Activated CD4-positive, alpha-beta T cell treated with anti-CD3 and anti-CD28 coated beads, Interleukin-2, amount 10 ng/mL, durations not matched to agents 7 days and 5 days (primary cell): ENCODE data around the gene GAP43. TPM values are rescaled to one million over a fixed set of nuclear protein-coding genes. Genes with fewer than 3 reads are reported as not detected.
A peak's percentile ranks its signal among the peaks of the same experiment; 100 is the strongest.

Experiments
- CTCF ChIA-PET: fragments of 350-600 bp; sonication (Branson Sonifier 250); formaldehyde crosslinking; loops from one replicate; lab custom pipeline; 2021; ENCODE audit warnings: antibody characterized with exemption; lab: Charles Lee
- POLR2A ChIA-PET: fragments of 350-600 bp; sonication (Branson Sonifier 250); formaldehyde crosslinking; loops from one replicate; lab custom pipeline; 2021; ENCODE audit warnings: antibody characterized with exemption; lab: Charles Lee
- DNase-seq: peaks from one replicate; pipeline ENCODE4 v3.0.0-alpha.2; 2020
- H3K27ac Mint-ChIP-seq: one replicate; pipeline ENCODE4 v1.8.0; 2021; ENCODE audit warnings: mild to moderate bottlenecking, moderate library complexity, mixed read lengths
- H3K27me3 Mint-ChIP-seq: one replicate; pipeline ENCODE4 v1.8.0; 2021; ENCODE audit warnings: mixed read lengths
- H3K36me3 Mint-ChIP-seq: one replicate; pipeline ENCODE4 v1.8.0; 2021; ENCODE audit warnings: low read depth, mixed read lengths
- H3K4me1 Mint-ChIP-seq: one replicate; pipeline ENCODE4 v1.8.0; 2021; ENCODE audit warnings: mixed read lengths
- H3K4me3 Mint-ChIP-seq: one replicate; pipeline ENCODE4 v1.8.0; 2021; ENCODE audit warnings: mild to moderate bottlenecking, moderate library complexity, mixed read lengths
- H3K9me3 Mint-ChIP-seq: one replicate; pipeline ENCODE4 v1.8.0; 2021; ENCODE audit warnings: mixed read lengths
- total RNA-seq, 2 experiments: library from RNA; stranded (reverse); gene quantifications; one replicate each; pipeline ENCODE4 v1.2.3, GENCODE V29; 2021

Gene GAP43
- total RNA-seq, 2 experiments from 2014 or later, result not detected

DNA sequence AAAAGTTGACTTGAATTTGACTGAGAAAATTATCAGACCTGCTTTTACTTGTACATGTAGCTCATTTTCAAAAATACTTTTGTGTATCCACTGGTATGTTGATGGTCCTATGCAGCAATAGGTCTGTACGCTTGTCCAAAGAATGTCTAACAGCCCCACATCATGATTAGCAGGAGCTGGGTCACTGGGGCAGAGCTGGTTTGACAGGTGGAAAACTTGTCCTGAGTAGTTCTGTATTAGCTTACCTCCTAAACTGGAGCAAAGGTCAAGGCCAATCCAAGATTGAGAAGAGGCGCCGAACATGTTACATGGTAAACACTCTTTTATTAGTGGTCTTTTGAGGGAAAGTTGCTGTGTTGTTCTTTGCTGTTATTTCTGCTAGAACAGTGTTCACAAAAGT lies 50.6 kb downstream of the GAP43 start:
- CTCF ChIA-PET, result interaction anchor here (1.0 kb wide), 1 partner anchor 28 kb away, joined by 4 read pairs; no protein-coding TSS in a partner anchor
- no peak overlapping the region for H3K4me3 Mint-ChIP-seq
- peaks cover 2% of the 10 kb centered on the region for H3K4me1 Mint-ChIP-seq
- H3K9me3 Mint-ChIP-seq, result no peaks in the 10 kb centered on the region
- peaks cover 34% of the 10 kb centered on the region for H3K27me3 Mint-ChIP-seq
- DNase-seq, result no peak
- H3K27ac Mint-ChIP-seq, result no peak overlapping the region
- POLR2A ChIA-PET, result no interaction called here
- H3K36me3 Mint-ChIP-seq, result no peaks in the 10 kb centered on the region

DNA sequence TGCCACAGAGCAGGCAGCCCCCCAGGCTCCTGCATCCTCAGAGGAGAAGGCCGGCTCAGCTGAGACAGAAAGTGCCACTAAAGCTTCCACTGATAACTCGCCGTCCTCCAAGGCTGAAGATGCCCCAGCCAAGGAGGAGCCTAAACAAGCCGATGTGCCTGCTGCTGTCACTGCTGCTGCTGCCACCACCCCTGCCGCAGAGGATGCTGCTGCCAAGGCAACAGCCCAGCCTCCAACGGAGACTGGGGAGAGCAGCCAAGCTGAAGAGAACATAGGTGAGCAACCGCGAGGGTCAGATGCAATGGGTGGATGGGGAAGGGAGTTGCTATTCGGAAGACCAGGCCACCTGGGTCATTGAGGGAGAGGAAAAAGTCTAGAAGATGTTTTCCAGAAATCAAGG lies 53.0 kb downstream of the GAP43 start:
- ChIA-PET POLR2A (no interaction called here), CTCF (no interaction called here)
- Mint-ChIP-seq H3K36me3 (no peaks in the 10 kb centered on the region), H3K27ac (no peak overlapping the region), H3K4me1 (peaks cover 2% of the 10 kb centered on the region), H3K4me3 (no peak overlapping the region), H3K9me3 (no peaks in the 10 kb centered on the region), H3K27me3 (peaks cover 48% of the 10 kb centered on the region)
- DNase-seq, result no peak

DNA sequence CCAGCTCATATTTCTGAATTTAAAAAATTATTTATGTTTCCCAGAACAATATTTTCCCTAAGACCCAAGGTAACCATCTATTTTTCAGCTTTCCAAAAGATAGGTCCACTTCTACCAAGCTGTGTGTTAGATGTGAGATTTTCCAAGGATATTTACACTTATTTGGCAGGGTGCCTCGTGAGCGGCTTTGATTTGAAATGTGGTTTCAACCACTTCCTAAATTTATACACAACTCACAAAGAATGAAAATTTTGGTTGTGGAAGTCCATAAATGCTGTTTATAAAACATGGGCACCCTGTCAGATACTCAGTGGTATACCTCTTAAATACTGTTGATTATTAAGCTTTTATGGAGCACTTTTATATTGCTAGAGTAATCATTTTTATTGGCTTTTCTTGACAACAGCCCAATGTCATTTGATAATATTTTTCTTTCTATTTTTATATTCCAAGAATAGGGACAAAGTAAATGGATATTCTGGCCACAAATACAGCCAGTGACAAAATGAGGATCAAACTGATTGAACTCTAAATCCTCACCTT lies 57.6 kb downstream of the GAP43 start:
- Mint-ChIP-seq H3K27me3 (peaks cover 44% of the 10 kb centered on the region), H3K4me3 (no peak overlapping the region), H3K4me1 (no peaks in the 10 kb centered on the region), H3K36me3 (no peaks in the 10 kb centered on the region), H3K27ac (no peak overlapping the region), H3K9me3 (no peaks in the 10 kb centered on the region)
- no peak for DNase-seq
- ChIA-PET CTCF (no interaction called here), POLR2A (no interaction called here)

DNA sequence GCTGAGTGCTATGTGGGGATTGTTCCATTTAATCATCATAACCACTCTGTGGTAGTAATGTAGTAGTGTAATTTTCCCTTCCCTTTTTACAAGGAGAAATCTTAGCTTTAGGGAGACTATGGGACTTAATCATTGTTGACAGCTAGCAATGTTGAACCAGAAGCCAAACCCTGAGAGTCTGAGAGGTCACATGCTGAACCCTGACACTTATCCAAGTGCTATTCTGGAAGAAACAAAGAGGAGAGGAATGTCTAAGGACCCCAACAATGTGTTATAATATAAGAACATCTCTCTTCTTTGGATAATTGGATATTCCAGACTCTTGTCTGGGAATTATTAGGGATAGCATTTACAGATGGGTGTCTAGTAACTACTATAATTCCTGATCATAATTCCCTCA lies 58.4 kb downstream of the GAP43 start:
- Mint-ChIP-seq H3K27me3 (peaks cover 42% of the 10 kb centered on the region), H3K9me3 (no peaks in the 10 kb centered on the region), H3K4me3 (no peak overlapping the region), H3K36me3 (no peaks in the 10 kb centered on the region), H3K27ac (no peak overlapping the region), H3K4me1 (no peaks in the 10 kb centered on the region)
- CTCF ChIA-PET, result no interaction called here
- DNase-seq, result no peak
- POLR2A ChIA-PET, result no interaction called here

DNA sequence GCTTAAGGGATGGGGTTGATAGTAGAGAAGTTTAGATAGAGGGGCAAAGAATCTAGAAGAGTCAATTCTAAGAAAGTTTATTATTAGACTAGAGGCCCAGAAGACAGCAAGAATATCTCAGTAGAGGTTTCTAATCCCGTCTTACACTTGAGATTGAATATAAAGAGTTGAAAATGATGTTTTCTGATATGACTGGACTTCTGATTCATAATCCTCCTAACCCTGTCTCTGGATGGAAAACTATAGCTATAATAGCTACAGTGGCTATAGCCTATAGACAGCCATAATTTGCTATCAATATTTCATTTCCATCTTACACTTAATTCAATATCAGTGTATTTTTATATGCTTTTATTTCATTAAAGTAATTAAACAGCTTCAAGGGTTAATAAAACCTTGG lies 60.0 kb downstream of the GAP43 start:
- Mint-ChIP-seq H3K4me1 (no peaks in the 10 kb centered on the region), H3K27ac (no peak overlapping the region), H3K4me3 (no peak overlapping the region), H3K36me3 (no peaks in the 10 kb centered on the region), H3K27me3 (peaks cover 37% of the 10 kb centered on the region), H3K9me3 (no peaks in the 10 kb centered on the region)
- ChIA-PET POLR2A (no interaction called here), CTCF (no interaction called here)
- no peak for DNase-seq

DNA sequence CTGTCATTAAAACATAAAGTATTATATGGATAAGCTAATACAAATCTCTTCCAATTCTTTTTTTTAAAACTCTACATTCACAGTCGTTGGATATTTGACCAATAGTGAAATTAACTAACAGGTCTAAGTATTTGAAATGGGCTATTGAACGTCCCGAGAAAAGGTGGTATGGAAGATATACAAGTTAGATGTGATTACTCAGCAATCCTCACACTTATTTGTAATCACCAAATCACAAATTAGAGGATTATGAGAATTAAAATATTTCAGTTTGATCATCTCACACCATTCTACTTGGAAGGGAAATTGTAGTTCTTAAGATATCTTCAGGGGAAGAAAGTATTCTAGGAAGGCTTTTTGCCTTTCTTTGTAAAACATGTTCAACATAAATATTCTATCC lies 60.5 kb downstream of the GAP43 start:
- ChIA-PET CTCF (no interaction called here), POLR2A (no interaction called here)
- Mint-ChIP-seq H3K9me3 (no peaks in the 10 kb centered on the region), H3K4me1 (no peaks in the 10 kb centered on the region), H3K36me3 (no peaks in the 10 kb centered on the region), H3K27me3 (peaks cover 34% of the 10 kb centered on the region), H3K27ac (no peak overlapping the region), H3K4me3 (no peak overlapping the region)
- DNase-seq, result no peak

DNA sequence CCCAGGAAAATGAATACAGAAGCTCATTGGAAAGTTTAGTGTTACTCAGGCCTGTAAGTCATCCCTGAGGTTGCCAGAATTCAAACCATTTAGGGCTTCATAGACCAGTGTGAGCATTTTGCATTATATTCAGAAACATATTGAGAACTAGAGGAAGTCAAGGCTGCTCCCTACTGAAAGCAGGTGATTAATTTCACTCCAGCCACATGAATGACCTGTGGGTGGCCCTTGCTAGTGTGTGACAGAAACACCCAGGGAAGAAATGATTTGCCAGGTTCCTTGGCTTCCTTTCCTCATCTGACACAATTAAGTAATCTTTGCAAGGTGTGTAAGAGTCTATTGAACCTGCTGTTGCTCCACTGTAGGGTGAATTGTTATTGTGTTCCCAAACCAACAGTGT lies 61.8 kb downstream of the GAP43 start:
- ChIA-PET POLR2A (no interaction called here), CTCF (no interaction called here)
- Mint-ChIP-seq H3K36me3 (no peaks in the 10 kb centered on the region), H3K4me3 (no peak overlapping the region), H3K27me3 (peaks cover 24% of the 10 kb centered on the region), H3K27ac (no peak overlapping the region), H3K4me1 (no peaks in the 10 kb centered on the region), H3K9me3 (no peaks in the 10 kb centered on the region)
- no peak for DNase-seq

DNA sequence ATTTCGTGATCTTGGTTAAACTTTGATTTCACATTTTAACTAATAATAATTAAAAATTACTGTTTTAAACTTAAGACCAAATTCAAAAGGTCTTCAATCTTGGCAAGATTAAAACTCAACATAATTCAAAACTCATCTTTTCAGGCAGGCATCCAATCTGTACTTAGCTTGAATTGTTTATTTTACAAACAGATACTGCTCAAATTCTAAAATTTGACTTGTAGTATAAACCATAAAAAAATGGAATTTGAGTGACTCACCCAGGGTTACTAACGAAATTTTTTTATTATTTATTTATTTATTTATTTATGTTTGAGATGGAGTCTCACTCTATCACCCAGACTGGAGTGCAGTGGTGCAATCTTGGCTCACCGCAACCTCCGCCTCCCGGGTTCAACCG lies 64.4 kb downstream of the GAP43 start:
- Mint-ChIP-seq H3K27ac (no peak overlapping the region), H3K4me1 (no peaks in the 10 kb centered on the region), H3K9me3 (no peaks in the 10 kb centered on the region), H3K27me3 (peaks cover 11% of the 10 kb centered on the region), H3K36me3 (no peaks in the 10 kb centered on the region), H3K4me3 (no peak overlapping the region)
- no peak for DNase-seq
- POLR2A ChIA-PET, result no interaction called here
- CTCF ChIA-PET, result no interaction called here

DNA sequence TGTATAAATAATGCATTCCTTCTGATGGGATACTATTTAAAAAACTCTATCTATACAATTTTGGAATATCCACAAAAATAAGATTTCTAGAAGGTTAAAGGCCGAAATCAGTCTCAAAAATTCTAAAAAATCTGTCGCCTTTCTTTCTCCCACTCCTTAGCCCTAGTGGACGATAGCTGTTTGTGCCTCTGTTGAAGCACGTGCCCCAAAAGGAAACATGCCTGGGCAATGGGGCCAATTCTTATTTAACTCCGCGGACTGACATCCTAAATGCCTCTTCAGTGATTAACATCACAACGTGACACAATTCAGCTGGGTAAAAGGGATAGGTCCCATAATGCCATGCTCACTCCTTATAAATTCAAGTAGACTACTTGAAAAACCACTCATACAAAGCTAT lies 65.1 kb downstream of the GAP43 start:
- ChIA-PET CTCF (no interaction called here), POLR2A (no interaction called here)
- Mint-ChIP-seq H3K4me3 (no peak overlapping the region), H3K9me3 (no peaks in the 10 kb centered on the region), H3K36me3 (no peaks in the 10 kb centered on the region), H3K27ac (no peak overlapping the region), H3K4me1 (no peaks in the 10 kb centered on the region), H3K27me3 (peaks cover 9% of the 10 kb centered on the region)
- DNase-seq, result no peak

DNA sequence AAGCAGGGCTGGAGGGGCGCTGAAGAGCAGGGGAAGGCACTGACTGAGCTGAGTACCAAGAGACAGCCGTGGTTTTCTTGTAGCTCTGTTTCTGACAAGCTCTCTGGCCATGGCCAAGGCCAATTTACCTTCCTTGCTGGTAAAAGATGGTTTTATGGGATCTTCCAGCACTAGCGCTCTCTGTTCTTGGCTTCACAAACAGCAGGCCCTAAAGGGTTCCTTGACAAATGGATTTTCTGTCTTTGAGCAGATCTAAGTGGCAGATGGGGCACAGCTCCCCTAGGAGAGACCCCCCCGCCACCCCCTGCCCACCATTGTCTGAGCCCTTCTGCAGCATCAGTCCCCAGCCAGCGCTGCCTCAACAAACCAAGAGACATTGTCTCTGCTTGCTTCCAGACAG lies 66.6 kb downstream of the GAP43 start:
- Mint-ChIP-seq H3K27ac (no peak overlapping the region), H3K4me3 (no peak overlapping the region), H3K27me3 (peaks cover 7% of the 10 kb centered on the region), H3K36me3 (no peaks in the 10 kb centered on the region), H3K4me1 (no peaks in the 10 kb centered on the region), H3K9me3 (no peaks in the 10 kb centered on the region)
- CTCF ChIA-PET, result no interaction called here
- DNase-seq, result no peak
- POLR2A ChIA-PET, result no interaction called here

DNA sequence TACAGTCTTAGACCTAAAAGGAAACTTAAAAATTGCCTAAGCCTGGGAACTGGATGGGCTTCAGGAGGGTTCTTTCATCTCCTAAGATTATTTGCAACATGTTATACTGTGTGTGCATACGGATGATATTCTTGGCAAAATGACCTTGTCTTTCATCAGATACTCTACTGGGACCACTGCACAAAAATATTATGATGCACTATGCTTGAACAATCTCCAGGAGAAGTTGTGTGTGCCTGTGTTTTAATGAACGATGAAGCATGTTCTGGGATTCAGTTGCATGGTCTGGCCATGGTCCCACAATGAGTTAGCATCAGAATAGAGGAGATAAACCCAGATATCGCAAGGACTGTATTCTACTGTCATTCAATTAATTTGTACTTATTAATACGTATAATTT lies 68.7 kb downstream of the GAP43 start:
- no peaks in the 10 kb centered on the region for H3K4me1 Mint-ChIP-seq
- H3K9me3 Mint-ChIP-seq, result no peaks in the 10 kb centered on the region
- CTCF ChIA-PET, result no interaction called here
- no peak for DNase-seq
- H3K27me3 Mint-ChIP-seq, result peaks cover 2% of the 10 kb centered on the region
- no peaks in the 10 kb centered on the region for H3K36me3 Mint-ChIP-seq
- POLR2A ChIA-PET, result no interaction called here
- no peak overlapping the region for H3K4me3 Mint-ChIP-seq
- H3K27ac Mint-ChIP-seq, result no peak overlapping the region

DNA sequence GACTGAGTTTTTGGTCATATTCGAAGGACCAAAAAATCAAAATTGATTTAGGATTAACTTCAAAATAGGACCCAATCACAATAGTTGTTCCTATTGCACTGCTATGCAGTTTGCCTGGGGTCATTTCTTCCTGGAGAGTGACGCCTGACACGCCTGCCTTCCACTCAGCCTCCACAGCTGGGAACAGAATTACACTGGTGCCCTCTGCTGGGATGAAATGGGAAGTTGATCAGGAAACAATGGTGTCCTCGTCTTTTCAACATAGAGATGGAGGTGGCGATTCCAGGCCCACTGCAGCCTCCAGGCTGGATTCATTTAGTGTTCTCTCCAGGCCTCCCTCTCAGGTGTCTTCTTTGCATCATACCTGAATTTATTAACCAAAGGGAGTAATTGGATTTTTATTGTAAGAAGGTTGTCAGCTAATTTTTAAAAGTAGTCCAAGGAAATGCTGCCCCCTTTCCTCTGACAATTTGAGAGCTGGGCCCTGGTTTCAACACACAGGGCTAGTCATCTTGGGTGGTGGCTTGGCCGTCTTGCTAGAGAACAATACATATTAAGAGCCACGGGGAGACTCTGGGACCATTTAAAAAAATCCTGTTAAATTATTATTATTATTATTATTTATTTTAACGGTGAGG lies 69.7 kb downstream of the GAP43 start:
- Mint-ChIP-seq H3K27ac (no peak overlapping the region), H3K36me3 (no peaks in the 10 kb centered on the region), H3K9me3 (no peaks in the 10 kb centered on the region), H3K27me3 (no peaks in the 10 kb centered on the region), H3K4me1 (no peaks in the 10 kb centered on the region), H3K4me3 (no peak overlapping the region)
- CTCF ChIA-PET, result no interaction called here
- POLR2A ChIA-PET, result no interaction called here
- peak; percentile 65 for DNase-seq

DNA sequence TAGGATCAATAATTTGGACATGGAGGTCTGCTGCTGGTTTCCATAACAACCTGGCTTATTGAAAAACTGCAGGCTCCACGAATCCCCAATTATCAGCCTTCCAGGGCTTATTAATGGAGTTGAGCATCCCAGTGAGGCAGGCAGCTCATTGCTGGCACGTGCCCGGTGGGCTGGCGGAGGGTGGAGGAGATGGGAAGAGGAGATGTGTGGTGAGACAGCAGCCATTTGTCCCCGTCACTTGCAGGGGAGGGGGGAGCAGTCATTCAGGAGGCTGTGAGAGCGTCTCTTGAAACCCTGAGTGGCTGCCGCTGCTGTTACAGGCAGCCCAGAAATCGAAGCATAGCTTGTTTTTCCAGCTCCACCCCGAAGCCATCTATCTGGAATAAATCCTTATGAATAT lies 70.6 kb downstream of the GAP43 start:
- H3K27ac Mint-ChIP-seq, result no peak overlapping the region
- DNase-seq, result no peak
- peaks cover 2% of the 10 kb centered on the region for H3K27me3 Mint-ChIP-seq
- ChIA-PET POLR2A (no interaction called here), CTCF (no interaction called here)
- no peaks in the 10 kb centered on the region for H3K9me3 Mint-ChIP-seq
- H3K4me1 Mint-ChIP-seq, result no peaks in the 10 kb centered on the region
- H3K36me3 Mint-ChIP-seq, result no peaks in the 10 kb centered on the region
- H3K4me3 Mint-ChIP-seq, result no peak overlapping the region

DNA sequence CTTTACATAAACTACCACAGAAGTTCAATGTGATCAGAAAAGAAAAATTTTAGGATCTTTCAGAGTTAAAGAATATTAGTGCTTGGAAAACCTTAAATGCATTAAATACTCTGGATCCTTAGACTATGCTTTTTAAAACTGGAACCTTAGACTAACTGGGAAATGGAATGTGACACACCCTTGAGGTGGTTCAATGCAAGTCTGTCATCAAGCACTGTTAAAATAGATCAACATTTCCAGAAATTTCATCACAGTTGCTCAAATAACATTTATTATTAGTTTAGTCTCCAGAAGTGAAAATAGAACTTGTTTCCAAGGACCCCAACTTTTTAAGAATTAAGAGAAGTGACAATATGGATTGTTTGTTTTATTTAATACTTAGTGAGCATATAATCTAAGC lies 71.8 kb downstream of the GAP43 start:
- H3K27me3 Mint-ChIP-seq, result peaks cover 2% of the 10 kb centered on the region
- no peak for DNase-seq
- H3K36me3 Mint-ChIP-seq, result no peaks in the 10 kb centered on the region
- no peak overlapping the region for H3K27ac Mint-ChIP-seq
- H3K4me1 Mint-ChIP-seq, result no peaks in the 10 kb centered on the region
- POLR2A ChIA-PET, result no interaction called here
- CTCF ChIA-PET, result no interaction called here
- H3K4me3 Mint-ChIP-seq, result no peak overlapping the region
- no peaks in the 10 kb centered on the region for H3K9me3 Mint-ChIP-seq
